Activated CD8-positive, alpha-beta T cell treated with anti-CD3 and anti-CD28 coated beads for 36 hours (primary cell): Measurements from ENCODE around the gene DCAF4. TPM values are rescaled to one million over a fixed set of nuclear protein-coding genes. Genes with fewer than 3 reads are reported as not detected.
A peak's percentile ranks its signal among the peaks of the same experiment; 100 is the strongest.

Experiments
- ATAC-seq: fragments of 200-7000 bp; cut with Tn5 transposase; one replicate; pipeline ENCODE4 v1.10.0; 2021; ENCODE audit warnings: mild to moderate bottlenecking, moderate library complexity
- CTCF ChIA-PET: fragments of 350-600 bp; sonication (Branson Sonifier 250); formaldehyde crosslinking; loops from one replicate; lab custom pipeline; 2021; ENCODE audit warnings: antibody characterized with exemption; lab: Charles Lee
- POLR2A ChIA-PET: fragments of 350-600 bp; sonication (Branson Sonifier 250); formaldehyde crosslinking; loops from one replicate; lab custom pipeline; 2021; ENCODE audit warnings: antibody characterized with exemption; lab: Charles Lee
- DNase-seq: peaks from one replicate; pipeline ENCODE4 v3.0.0-alpha.2; 2020
- H3K27ac Mint-ChIP-seq: one replicate; pipeline ENCODE4 v1.8.0; 2021; ENCODE audit warnings: mild to moderate bottlenecking, mixed read lengths
- H3K27me3 Mint-ChIP-seq: one replicate; pipeline ENCODE4 v1.8.0; 2021; ENCODE audit warnings: mixed read lengths
- H3K36me3 Mint-ChIP-seq: one replicate; pipeline ENCODE4 v1.8.0; 2021; ENCODE audit warnings: low read depth, mixed read lengths
- H3K4me1 Mint-ChIP-seq: one replicate; pipeline ENCODE4 v1.8.0; 2021; ENCODE audit warnings: low read depth, mixed read lengths
- H3K4me3 Mint-ChIP-seq: one replicate; pipeline ENCODE4 v1.8.0; 2021; ENCODE audit warnings: mild to moderate bottlenecking, moderate library complexity, mixed read lengths
- H3K9me3 Mint-ChIP-seq: one replicate; pipeline ENCODE4 v1.8.0; 2021; ENCODE audit warnings: mixed read lengths
- CTCF ChIP-seq: fragments of 200-600 bp; IDR thresholded peaks from one replicate; pipeline ENCODE4 v1.8.0; 2022; ENCODE audit warnings: antibody characterized with exemption, mild to moderate bottlenecking
- intact Hi-C: fragments of 100-400 bp; cut with micrococcal nuclease; formaldehyde crosslinking; loops from one replicate; pipeline ENCODE4 v1.10.0; 2022
- total RNA-seq, 2 experiments: library from RNA; stranded (reverse); gene quantifications; one replicate each; pipeline ENCODE4 v1.2.3, GENCODE V29; 2021

Gene DCAF4
- total RNA-seq, 2 experiments from 2014 or later: 17.9 to 19.4 TPM

- Mint-ChIP-seq H3K9me3 (no peaks in the 10 kb centered on the region), H3K36me3 (no peaks in the 10 kb centered on the region), H3K4me1 (peaks cover 18% of the 10 kb centered on the region), H3K27ac (no peak within 1 kb of the TSS), H3K27me3 (peaks cover 55% of the 10 kb centered on the region), H3K4me3 (peak within 1 kb of the TSS; percentile 87)
- POLR2A ChIA-PET: interaction anchor here (1.1 to 1.4 kb wide), 3 partner anchors 11 to 370 kb away, joined by 3 read pairs; partner anchors contain the start of gene DCAF4
- intact Hi-C loops: no loop called here
- ATAC-seq (peak; percentile 98), DNase-seq (peak; percentile 96)
- no peak for TF ChIP-seq CTCF
- CTCF ChIA-PET: interaction anchor here (0.6 to 1.7 kb wide), 8 partner anchors 10 to 380 kb away, joined by 3 to 13 read pairs (median 4); no protein-coding TSS in a partner anchor
These were observed 32.5 kb upstream of the DCAF4 start, which contains the start of gene DPF3 for GRCh38 chr14:72893636-72894322. Gene DPF3, minus strand, starts transcription at chr14:72894101. Its CDS starts 13 bp downstream, at chr14:72894088.

GRCh38 chr14:72894323-72894622, 32.0 kb upstream of the DCAF4 start:
- Mint-ChIP-seq H3K27me3 (peaks cover 54% of the 10 kb centered on the region), H3K27ac (no peak overlapping the region), H3K36me3 (no peaks in the 10 kb centered on the region), H3K4me1 (peaks cover 18% of the 10 kb centered on the region), H3K4me3 (peak overlapping the region; percentile 87), H3K9me3 (no peaks in the 10 kb centered on the region)
- no peak for TF ChIP-seq CTCF
- no peak for ATAC-seq
- CTCF ChIA-PET: interaction anchor here (0.6 to 1.7 kb wide), 9 partner anchors 10 to 380 kb away, joined by 3 to 13 read pairs (median 4); no protein-coding TSS in a partner anchor
- DNase-seq: no peak
- intact Hi-C loops: no loop called here
- POLR2A ChIA-PET: interaction anchor here (1.1 to 1.4 kb wide), 3 partner anchors 11 to 370 kb away, joined by 3 read pairs; partner anchors contain the start of gene DCAF4

- no peak for ATAC-seq
- no peak for TF ChIP-seq CTCF
- Mint-ChIP-seq H3K4me3 (peak overlapping the region; percentile 87), H3K27me3 (peaks cover 53% of the 10 kb centered on the region), H3K4me1 (peaks cover 18% of the 10 kb centered on the region), H3K27ac (no peak overlapping the region), H3K9me3 (no peaks in the 10 kb centered on the region), H3K36me3 (no peaks in the 10 kb centered on the region)
- CTCF ChIA-PET: interaction anchor here (0.6 to 1.7 kb wide), 9 partner anchors 9 to 381 kb away, joined by 3 to 13 read pairs (median 4); no protein-coding TSS in a partner anchor
- POLR2A ChIA-PET: interaction anchor here (1.1 to 1.4 kb wide), 3 partner anchors 12 to 371 kb away, joined by 3 read pairs; partner anchors contain the start of gene DCAF4
- peak; percentile 28 for DNase-seq
- intact Hi-C loops: no loop called here
These were observed 31.5 kb upstream of the DCAF4 start for GRCh38 chr14:72894623-72895378.

GRCh38 chr14:72898448-72898847, 27.8 kb upstream of the DCAF4 start:
- no peak overlapping the region for H3K27ac Mint-ChIP-seq
- intact Hi-C loops: no loop called here
- H3K4me1 Mint-ChIP-seq: peaks cover 10% of the 10 kb centered on the region
- H3K4me3 Mint-ChIP-seq: no peak overlapping the region
- no peak for ATAC-seq
- no peak for DNase-seq
- H3K27me3 Mint-ChIP-seq: peaks cover 32% of the 10 kb centered on the region
- TF ChIP-seq CTCF: no peak
- no peaks in the 10 kb centered on the region for H3K36me3 Mint-ChIP-seq
- ChIA-PET POLR2A (no interaction called here), CTCF (interaction anchor here (0.5 to 1.3 kb wide), 3 partner anchors 11 to 384 kb away, joined by 3 to 5 read pairs (median 5); no protein-coding TSS in a partner anchor)
- no peaks in the 10 kb centered on the region for H3K9me3 Mint-ChIP-seq
